Lower leg skin (tissue), 3 donors: ENCODE measurements around the gene TMEM132E.

Experiments
- POLR2A ChIP-seq, 2 donors: fragments of 450-650 bp; IDR thresholded peaks; one replicate each; pipeline ENCODE4 v1.6.1; 2016 to 2017; ENCODE audit warnings: antibody characterized with exemption in 2 of 2, mild to moderate bottlenecking in 1 of 2, moderate library complexity in 1 of 2
- TF ChIP-seq, protein P1 (sequence below), 3 donors: fragments of 450-650 bp; IDR thresholded peaks; one replicate each; pipeline ENCODE4 v1.5.1; 2016; ENCODE audit warnings: antibody characterized with exemption in 3 of 3, mild to moderate bottlenecking in 3 of 3, moderate library complexity in 2 of 3

GRCh38 chr17:34596920-34597319, 17.5 kb downstream of the TMEM132E start:
- TF ChIP-seq, protein P1, sequence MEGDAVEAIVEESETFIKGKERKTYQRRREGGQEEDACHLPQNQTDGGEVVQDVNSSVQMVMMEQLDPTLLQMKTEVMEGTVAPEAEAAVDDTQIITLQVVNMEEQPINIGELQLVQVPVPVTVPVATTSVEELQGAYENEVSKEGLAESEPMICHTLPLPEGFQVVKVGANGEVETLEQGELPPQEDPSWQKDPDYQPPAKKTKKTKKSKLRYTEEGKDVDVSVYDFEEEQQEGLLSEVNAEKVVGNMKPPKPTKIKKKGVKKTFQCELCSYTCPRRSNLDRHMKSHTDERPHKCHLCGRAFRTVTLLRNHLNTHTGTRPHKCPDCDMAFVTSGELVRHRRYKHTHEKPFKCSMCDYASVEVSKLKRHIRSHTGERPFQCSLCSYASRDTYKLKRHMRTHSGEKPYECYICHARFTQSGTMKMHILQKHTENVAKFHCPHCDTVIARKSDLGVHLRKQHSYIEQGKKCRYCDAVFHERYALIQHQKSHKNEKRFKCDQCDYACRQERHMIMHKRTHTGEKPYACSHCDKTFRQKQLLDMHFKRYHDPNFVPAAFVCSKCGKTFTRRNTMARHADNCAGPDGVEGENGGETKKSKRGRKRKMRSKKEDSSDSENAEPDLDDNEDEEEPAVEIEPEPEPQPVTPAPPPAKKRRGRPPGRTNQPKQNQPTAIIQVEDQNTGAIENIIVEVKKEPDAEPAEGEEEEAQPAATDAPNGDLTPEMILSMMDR (IDR thresholded peaks at IDR 0.05), result no peak
- no peak for TF ChIP-seq POLR2A (IDR thresholded peaks at IDR 0.05)
